K562 (cell line): Measurements from ENCODE around the gene POR. TPM values are rescaled to one million over a fixed set of nuclear protein-coding genes. Genes with fewer than 3 reads are reported as not detected.

Experiments
- ARID2 ChIP-seq: fragments of 450-650 bp; IDR thresholded peaks from 2 replicates; pipeline ENCODE4 v1.6.1; 2017; ENCODE audit warnings: antibody characterized with exemption, mild to moderate bottlenecking
- BHLHE40 ChIP-seq: IDR thresholded peaks from 2 replicates; pipeline ENCODE4 v1.6.1; 2011; ENCODE audit warnings: low read length, improper control_type of control experiment
- DLX4 ChIP-seq: fragments of 250-450 bp; sonication (Bioruptor Pico); IDR thresholded peaks from 2 replicates; pipeline ENCODE4 v1.6.1; 2021; ENCODE audit warnings: mild to moderate bottlenecking
- FIP1L1 ChIP-seq: fragments of 200-400 bp; formaldehyde crosslinking; IDR thresholded peaks from 2 replicates; pipeline ENCODE4 v1.6.1; 2018; ENCODE audit warnings: mild to moderate bottlenecking, low read depth, low read length; ENCODE audit not compliant: poor library complexity, severe bottlenecking
- FOXJ2 ChIP-seq: fragments of 200-800 bp; sonication (Bioruptor generic); IDR thresholded peaks from 2 replicates; pipeline ENCODE4 v1.6.1; 2016; ENCODE audit warnings: missing genetic modification characterization, missing compliant biosample characterization
- FOXK2 ChIP-seq, 2 experiments: fragments of 450-650 bp; IDR thresholded peaks in 1 of 2; conservative IDR thresholded peaks in 1 of 2; 2 replicates each; pipeline ENCODE4 v1.6.1; 2016; ENCODE audit warnings: low read depth in 2 of 2, mild to moderate bottlenecking in 1 of 2
- GABPB1 ChIP-seq: sonication (generic); formaldehyde crosslinking; IDR thresholded peaks from 2 replicates; pipeline ENCODE4 v1.8.0; 2022; ENCODE audit warnings: mild to moderate bottlenecking, missing genetic modification reagents
- HNRNPL ChIP-seq: fragments of 200-400 bp; formaldehyde crosslinking; IDR thresholded peaks from 2 replicates; pipeline ENCODE4 v1.6.1; 2017; ENCODE audit warnings: low read depth, mild to moderate bottlenecking, low read length
- HSF4 ChIP-seq: fragments of 250-450 bp; sonication (Bioruptor Pico); IDR thresholded peaks from 2 replicates; pipeline ENCODE4 v2.1.2; 2022; ENCODE audit warnings: mild to moderate bottlenecking, moderate library complexity, borderline replicate concordance
- MLX ChIP-seq, 2 experiments: fragments of 450-650 bp in 1 of 2; sonication (generic) in 1 of 2; formaldehyde crosslinking; conservative IDR thresholded peaks; 2 replicates each; pipeline versions ENCODE4 v1.4.0 to v1.8.1; 2020 to 2022; ENCODE audit warnings: mild to moderate bottlenecking in 1 of 2, missing genetic modification reagents in 1 of 2
- MYNN ChIP-seq, 2 experiments: sonication (generic); formaldehyde crosslinking in 1 of 2; IDR thresholded peaks; 2 replicates each; pipeline versions ENCODE4 v1.5.0 to v1.6.1; 2016 to 2020; ENCODE audit warnings: antibody characterized with exemption in 1 of 2, missing genetic modification reagents in 1 of 2
- NFYB ChIP-seq: IDR thresholded peaks from 2 replicates; pipeline ENCODE4 v1.6.1; 2011; ENCODE audit warnings: mild to moderate bottlenecking, moderate library complexity; ENCODE audit not compliant: insufficient read length; ENCODE audit errors: extremely low read depth
- PREB ChIP-seq: sonication (generic); formaldehyde crosslinking; IDR thresholded peaks from 2 replicates; pipeline ENCODE4 v1.8.1; 2023; ENCODE audit warnings: mild to moderate bottlenecking, missing genetic modification reagents
- SPI1 ChIP-seq: IDR thresholded peaks from 2 replicates; pipeline ENCODE4 v1.6.1; 2011; ENCODE audit warnings: low read depth, low read length, control low read depth, borderline replicate concordance
- SRF ChIP-seq, 2 experiments: fragments of 250-450, 450-650 bp in 1 of 2; sonication (Bioruptor Pico) in 1 of 2; sonication (generic) in 1 of 2; formaldehyde crosslinking; IDR thresholded peaks; 2 replicates each; pipeline versions ENCODE4 v1.5.0 to v1.5.1; 2020 to 2022; ENCODE audit warnings: mild to moderate bottlenecking in 1 of 2, missing genetic modification reagents in 1 of 2
- TFAM ChIP-seq: fragments of 250-450 bp; sonication (Bioruptor Pico); conservative IDR thresholded peaks from 2 replicates; pipeline ENCODE4 v1.5.0; 2021; ENCODE audit warnings: mild to moderate bottlenecking, moderate library complexity
- ZFX ChIP-seq: sonication (generic); formaldehyde crosslinking; IDR thresholded peaks from 2 replicates; pipeline ENCODE4 v1.8.0; 2022; ENCODE audit warnings: mild to moderate bottlenecking, missing genetic modification reagents, moderate library complexity
- polyA plus RNA-seq, 8 experiments: library from polyadenylated mRNA; depleted of rRNA in 4 of 8; stranded (reverse) in 5 of 8; unstranded in 3 of 8; fragments of >200 nt; fragmentation: Nextera tagmentation in 2 of 8; fragmentation: Illumina TruSeq in 1 of 8; extraction: Ambion mirVana in 2 of 8; extraction: Trizol in 1 of 8; gene quantifications; 2 replicates each; pipeline versions ENCODE4 v1.2.1 to v1.2.3, GENCODE V29; 2011 to 2014; ENCODE audit warnings: inconsistent platforms in 1 of 8, missing spikeins in 1 of 8
- total RNA-seq, 7 experiments: library from RNA; depleted of rRNA in 6 of 7; stranded (reverse); fragments of >200 nt in 6 of 7; fragmentation: Illumina TruSeq in 2 of 7; extraction: Trizol in 2 of 7; gene quantifications; 2 replicates each; pipeline versions ENCODE4 v1.2.1 to v1.2.3, GENCODE V29; 2011 to 2021; ENCODE audit warnings: low replicate concordance in 1 of 7
- TF ChIP-seq, protein P1 (sequence below): fragments of 450-650 bp; IDR thresholded peaks from 2 replicates; pipeline ENCODE4 v1.6.1; 2017; ENCODE audit warnings: antibody characterized with exemption, mild to moderate bottlenecking

Gene POR
- total and polyA plus RNA-seq, 9 of the 15 experiments (the other 6 are each of a cell fraction or from before 2014, with no cell fraction given), result 4.7 to 142 (median 40.8) TPM

GRCh38 chr7:75878769-75879611 lies 36.0 kb upstream of the POR start, which contains the start of gene RHBDD2 (continued):
- peak; percentile 59; the same call in 1 of the 2 replicates for TF ChIP-seq GABPB1 (CRISPR knock-in tag)
- no peak for TF ChIP-seq FOXK2 (conservative IDR thresholded peaks at IDR 0.05 in 1 of 2, IDR thresholded peaks at IDR 0.05 in 1 of 2; ENCODE audit: low read depth in 2 of 2)
- TF ChIP-seq SRF (CRISPR knock-in tag; IDR thresholded peaks at IDR 0.05), result 0 out of 4 replicates have a peak, but pooled peaks of 1 of the 2 experiments have one; percentile 30
- TF ChIP-seq ZFX, result peak; percentile 88
- TF ChIP-seq HSF4 (CRISPR knock-in tag), result no peak
- TF ChIP-seq PREB (CRISPR knock-in tag), result 0 out of 2 replicates have a peak, but pooled peaks have one; percentile 40
- TF ChIP-seq, protein P1, sequence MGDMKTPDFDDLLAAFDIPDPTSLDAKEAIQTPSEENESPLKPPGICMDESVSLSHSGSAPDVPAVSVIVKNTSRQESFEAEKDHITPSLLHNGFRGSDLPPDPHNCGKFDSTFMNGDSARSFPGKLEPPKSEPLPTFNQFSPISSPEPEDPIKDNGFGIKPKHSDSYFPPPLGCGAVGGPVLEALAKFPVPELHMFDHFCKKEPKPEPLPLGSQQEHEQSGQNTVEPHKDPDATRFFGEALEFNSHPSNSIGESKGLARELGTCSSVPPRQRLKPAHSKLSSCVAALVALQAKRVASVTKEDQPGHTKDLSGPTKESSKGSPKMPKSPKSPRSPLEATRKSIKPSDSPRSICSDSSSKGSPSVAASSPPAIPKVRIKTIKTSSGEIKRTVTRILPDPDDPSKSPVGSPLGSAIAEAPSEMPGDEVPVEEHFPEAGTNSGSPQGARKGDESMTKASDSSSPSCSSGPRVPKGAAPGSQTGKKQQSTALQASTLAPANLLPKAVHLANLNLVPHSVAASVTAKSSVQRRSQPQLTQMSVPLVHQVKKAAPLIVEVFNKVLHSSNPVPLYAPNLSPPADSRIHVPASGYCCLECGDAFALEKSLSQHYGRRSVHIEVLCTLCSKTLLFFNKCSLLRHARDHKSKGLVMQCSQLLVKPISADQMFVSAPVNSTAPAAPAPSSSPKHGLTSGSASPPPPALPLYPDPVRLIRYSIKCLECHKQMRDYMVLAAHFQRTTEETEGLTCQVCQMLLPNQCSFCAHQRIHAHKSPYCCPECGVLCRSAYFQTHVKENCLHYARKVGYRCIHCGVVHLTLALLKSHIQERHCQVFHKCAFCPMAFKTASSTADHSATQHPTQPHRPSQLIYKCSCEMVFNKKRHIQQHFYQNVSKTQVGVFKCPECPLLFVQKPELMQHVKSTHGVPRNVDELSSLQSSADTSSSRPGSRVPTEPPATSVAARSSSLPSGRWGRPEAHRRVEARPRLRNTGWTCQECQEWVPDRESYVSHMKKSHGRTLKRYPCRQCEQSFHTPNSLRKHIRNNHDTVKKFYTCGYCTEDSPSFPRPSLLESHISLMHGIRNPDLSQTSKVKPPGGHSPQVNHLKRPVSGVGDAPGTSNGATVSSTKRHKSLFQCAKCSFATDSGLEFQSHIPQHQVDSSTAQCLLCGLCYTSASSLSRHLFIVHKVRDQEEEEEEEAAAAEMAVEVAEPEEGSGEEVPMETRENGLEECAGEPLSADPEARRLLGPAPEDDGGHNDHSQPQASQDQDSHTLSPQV, result peak; percentile 81
- TF ChIP-seq SPI1, result no peak
- no peak for TF ChIP-seq FOXJ2
- TF ChIP-seq DLX4 (CRISPR knock-in tag), result no peak
- TF ChIP-seq MLX (CRISPR knock-in tag; conservative IDR thresholded peaks at IDR 0.05), result no peak
- TF ChIP-seq NFYB, result peak; percentile 16
- peak; percentile 85 for TF ChIP-seq FIP1L1
- peak; percentile 43; the same call in 1 of the 2 replicates for TF ChIP-seq MYNN (IDR thresholded peaks at IDR 0.05)
- TF ChIP-seq MYNN (CRISPR knock-in tag; IDR thresholded peaks at IDR 0.05), result no peak
- no peak for TF ChIP-seq TFAM (CRISPR knock-in tag)
- TF ChIP-seq HNRNPL, result 0 out of 2 replicates have a peak, but pooled peaks have one; percentile 21
- TF ChIP-seq ARID2, result no peak
- TF ChIP-seq BHLHE40, result no peak; the same call in 1 of the 2 replicates
